DMS153 (cell line): Measurements from ENCODE around the gene GSTA1.
"Not testable (repeated sequence)": the region's sequence is repeated elsewhere in the genome, so short reads cannot be mapped to it uniquely, and the experiment has no call there.

Experiments used
- DNase-seq: peaks from one replicate; lab custom pipeline; 2025; lab: John Stamatoyannopoulos, UW

The GSTA1 gene

DNA sequence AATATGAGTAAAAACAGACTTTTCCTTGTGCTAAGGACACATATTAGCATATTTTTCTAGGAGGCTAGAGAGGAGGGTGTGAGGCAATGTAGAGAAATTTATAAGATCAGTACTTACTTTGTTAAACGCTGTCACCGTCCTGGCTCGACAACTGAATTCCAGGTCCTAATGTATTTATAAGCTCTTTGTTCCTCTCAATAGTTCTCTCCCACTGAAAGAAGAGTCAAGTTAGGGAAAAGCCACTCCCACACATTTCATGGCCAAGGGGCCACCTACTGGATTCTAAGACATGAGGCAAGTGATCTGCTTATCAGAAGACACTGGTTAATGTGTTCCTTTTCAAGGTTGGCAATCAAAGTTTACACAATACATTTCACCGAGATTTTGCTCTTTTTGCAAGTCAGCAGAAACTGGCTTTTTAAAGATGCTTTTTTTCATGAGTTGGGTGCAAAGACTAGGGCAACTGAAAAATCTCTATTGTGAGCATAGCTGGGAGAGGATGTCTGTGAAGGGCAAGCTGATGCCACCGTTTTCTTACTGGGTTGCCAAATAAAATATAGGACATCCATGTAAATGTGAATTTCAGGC lies at the start of gene GSTA1:
GSTA1 (minus strand) TSS at position 149 of the 588 bp plus-strand sequence. CDS start 4,549 bp downstream, outside the sequence.
- not testable (repeated sequence) for DNase-seq

DNA sequence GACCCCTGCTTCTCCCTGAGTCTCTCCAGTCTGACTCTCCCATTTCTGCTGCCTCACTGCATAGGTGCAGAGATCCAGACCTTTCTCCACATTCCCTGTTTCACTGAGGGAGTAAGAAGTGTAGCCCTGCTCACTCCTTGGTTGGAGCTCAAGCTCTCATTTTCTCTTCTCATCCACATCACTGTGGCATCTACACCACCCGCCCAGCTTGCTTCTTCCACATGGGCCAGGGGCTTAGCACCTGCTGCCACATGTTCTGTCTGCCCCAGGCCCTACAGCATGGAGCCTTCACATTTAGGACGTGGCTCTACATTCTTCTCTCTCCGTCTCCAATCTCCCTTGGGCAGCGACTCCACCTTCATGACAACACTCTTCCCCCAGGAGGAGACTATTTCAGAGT lies 45.5 kb upstream of the GSTA1 start:
- no peak for DNase-seq

DNA sequence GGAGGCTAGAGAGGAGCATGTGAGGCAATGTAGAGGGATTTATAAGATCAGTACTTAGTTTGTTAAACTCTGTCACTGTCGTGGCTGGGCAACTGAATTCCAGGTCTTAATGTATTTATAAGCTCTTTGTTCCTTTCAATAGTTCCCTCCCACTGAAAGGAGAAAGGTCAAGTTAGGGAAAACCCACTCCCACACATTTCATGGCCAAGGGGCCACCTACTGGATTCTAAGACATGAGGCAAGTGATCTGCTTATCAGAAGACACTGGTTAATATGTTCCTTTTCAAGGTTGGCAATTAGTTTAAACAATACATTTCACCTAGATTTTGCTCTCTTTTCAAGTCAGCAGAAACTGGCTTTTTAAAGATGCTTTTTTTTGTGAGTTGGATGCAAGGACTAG lies 42.4 kb upstream of the GSTA1 start:
- DNase-seq, result no peak

DNA sequence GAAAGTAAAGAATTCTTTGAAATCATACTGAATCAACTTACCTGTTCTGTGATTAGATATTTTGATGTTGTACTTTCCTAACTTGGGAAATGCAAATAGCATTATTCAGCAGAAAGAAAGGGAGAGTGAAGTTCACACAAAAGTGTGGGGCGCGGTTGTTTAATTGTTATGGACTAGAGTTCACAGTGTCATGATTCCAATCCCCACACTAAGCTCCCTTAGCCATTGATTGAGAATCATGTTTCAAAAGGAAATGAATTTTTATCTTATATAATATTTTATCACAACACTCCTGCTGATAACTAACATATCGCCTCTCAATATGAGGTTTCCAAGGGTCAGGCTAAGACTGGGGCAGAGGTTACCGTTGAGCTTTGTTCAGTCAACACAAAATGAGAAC lies 40.0 kb upstream of the GSTA1 start:
- DNase-seq, result no peak

DNA sequence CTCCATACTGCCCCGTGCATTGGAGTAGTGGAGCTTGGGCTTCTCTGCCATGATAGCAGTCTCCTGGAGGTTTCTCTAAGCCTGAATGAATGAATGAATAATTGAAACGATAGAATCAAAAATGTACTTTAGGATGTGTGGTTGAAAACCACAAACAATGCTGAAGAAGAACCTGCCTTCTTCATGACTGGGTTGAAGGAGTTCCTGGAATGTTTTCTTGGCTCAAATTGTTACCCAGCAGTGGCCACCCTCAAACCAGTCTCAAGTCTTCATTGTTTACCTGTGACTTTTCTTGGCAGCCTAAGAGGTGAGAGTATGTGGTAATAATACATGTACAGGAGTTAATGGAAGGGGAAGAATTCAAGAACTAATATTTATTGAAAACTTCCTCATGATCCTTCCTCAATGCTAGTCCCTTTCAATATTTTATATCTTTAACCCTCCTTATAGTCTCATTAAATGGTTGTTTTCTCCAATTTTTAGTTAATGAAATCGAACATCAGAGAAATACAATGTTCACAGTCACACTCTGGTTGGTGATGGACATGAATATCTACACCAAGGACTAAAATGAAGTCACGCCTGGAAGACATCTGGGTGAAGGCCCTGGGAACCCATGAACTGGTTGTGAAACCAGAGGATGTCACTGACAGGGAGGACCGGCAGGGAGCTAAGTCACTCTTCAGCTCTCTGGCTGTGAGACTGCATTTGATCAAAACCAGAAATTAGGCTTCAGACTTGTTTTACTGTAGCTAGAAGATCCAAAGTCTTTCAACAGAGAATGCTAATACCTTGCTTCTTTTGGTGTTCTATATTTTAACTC lies 37.4 kb upstream of the GSTA1 start, which contains the start of gene GSTA5:
GSTA5 (minus strand) TSS at position 51 of the 823 bp plus-strand sequence.
- DNase-seq, result no peak

DNA sequence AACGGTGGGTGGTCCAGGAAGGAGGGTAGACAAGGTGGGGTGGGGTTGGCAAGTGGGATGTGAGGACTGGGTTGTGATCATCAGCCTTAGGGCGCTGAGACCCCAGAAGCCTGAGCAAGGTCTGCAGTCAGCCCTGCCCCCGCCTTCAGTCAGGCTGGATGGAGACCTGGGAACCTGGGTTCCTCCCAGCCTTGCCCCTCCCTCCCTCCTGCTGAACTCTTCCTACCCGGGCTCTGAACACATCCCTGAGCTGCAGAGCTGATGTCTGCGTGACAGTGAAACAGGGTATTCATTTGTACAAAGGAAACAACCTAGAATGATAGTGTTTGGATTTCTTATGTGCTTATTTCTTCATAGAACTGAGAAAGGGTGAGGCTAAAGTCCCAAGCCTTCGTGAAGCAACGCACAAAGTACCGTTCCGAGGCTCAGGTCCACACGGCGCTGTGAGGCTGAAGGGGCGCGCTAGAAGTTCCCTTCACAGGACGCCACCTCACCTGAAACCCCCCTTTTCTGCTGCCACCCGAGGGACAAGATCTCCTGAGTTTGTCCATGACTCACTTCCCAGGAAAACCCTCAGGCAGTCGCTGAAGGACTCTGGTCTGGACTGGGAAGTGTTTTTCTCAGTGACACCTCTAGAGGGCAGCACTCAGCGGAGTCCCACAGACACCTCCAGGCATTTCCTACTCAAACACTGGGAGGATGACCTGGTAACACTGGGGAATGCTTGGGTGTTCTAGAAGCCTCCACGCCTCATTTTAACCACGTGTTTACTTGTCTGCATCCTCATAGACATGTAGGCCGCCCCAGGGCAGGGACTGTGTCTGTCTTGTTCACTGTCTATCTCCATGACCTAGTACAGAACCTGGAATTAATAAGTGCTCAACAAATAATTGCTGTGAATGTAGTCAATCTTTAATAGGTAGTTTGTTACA lies 35.8 kb upstream of the GSTA1 start:
- DNase-seq, result peak; percentile 38

DNA sequence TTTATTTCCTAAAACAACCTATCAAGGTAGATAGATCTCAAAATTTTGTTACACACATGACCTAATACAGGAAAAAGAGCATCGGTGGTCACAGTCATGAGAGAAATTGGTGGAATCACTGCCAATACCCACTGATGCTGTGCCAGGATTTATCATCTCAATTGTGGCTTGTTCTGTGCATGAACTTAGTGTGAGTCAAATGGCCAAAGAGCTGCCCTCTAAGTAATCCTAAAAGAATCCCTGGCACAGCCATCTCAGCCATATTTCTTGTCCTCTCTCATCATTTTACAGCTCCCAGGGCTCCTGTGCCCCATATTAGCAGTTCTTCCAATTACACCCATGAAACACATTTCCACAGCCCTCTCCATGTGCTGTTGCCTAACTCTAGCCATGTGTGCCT lies 30.9 kb upstream of the GSTA1 start:
- no peak for DNase-seq

DNA sequence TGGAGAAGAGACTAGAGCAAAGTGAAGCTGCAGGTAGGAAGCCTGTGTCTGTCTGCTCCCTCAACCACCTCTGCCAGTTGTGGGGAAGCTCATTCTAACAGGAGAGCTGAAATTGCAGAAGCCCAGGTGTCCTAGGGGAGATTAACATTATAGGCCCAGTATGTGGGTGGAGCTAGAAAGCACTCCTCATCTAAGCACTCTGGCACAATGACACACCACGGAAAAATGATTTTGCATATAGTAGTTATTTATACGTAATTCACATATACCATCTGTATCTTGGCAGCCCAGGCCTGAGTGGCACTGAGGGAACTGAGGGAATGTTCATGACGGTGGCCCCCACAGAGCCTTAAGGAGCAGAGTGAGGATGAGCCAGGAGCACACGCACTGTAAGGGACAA lies 27.3 kb upstream of the GSTA1 start:
- not testable (repeated sequence) for DNase-seq

DNA sequence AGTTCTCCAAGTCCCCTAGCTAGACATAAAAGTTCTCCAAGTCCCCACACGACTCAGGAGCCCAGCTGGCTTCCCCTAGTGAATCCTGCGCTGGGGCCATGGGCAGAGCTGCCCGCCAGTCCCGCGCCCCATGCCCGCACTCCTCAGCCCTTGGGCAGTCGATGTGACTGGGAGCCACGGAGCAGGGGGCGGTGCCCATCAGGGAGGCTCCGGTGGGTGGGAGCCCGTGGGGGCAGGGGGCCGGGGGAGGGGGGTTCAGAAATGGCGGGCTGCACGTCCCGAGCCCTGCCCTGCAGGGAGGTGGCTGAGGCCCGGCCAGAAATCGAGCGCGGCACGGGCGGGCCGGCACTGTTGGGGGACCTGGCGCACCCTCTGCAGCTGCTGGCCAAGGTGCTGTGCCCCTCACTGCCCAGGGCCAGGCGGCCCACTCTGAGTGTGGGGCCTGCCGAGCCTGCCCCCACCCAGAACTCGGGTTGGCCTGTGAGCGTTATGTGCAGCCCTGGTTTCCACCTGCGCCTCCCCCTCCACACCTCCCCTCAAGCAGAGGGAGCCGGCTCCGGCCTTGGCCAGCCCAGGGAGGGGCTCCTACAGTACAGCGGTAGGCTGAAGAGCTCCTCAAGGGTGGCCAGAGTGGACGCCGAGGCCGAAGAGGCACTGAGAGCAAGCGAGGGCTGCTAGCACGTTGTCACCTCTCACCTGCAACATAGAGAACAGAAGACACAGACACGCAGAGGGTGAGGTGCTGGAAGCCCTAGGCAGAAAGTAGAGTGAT lies 25.6 kb upstream of the GSTA1 start:
- no peak for DNase-seq

DNA sequence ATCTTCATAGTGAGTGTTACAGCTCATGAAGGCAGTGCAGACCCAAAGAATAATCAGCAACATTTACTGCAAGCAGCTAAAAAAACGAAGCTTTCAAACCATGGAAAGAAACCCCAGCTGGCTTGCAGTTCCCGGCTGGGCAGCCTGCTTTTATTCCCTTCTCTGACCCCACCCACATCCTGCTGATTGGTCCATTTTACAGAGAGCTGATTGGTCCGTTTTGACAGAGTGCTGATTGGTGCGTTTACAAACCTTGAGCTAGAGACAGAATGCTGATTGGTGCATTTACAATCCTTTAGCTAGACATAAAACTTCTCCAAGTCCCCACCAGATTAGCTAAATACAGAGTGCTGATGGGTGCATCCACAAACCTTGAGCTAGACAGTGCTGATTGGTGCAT lies 25.0 kb upstream of the GSTA1 start:
- not testable (repeated sequence) for DNase-seq

DNA sequence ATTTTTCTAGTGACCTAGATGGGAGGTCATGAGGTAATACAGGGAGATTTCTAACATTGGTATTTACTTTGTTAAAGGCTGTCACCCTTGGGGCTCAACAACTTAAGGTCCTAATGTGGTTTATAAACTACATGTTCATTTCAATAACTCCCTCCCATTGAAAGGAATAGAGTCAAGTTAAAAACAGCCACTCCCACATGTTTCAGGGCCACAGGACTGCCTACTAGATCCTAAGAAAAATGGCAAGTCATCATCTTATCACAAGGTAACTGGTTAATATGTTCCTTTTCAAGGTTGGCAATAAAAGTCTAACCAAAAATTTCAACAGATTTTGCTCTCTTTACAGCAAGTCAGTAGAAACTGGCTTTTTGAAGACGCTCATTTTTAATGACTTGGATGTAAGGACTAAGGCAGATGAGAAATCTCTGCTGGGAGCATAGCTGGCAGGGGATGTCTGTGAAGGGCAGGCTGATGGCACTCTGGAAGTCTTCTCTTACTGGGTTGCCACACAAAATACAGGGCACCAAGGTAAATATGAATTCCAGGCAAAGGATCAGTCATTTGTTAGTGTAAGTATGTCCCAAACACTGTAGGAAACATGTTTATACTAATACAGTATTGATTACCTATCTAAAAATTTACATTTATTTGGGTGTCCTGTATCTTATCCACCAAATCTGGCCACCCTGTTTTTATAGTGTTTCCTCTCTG lies 23.6 kb upstream of the GSTA1 start:
- not testable (repeated sequence) for DNase-seq

DNA sequence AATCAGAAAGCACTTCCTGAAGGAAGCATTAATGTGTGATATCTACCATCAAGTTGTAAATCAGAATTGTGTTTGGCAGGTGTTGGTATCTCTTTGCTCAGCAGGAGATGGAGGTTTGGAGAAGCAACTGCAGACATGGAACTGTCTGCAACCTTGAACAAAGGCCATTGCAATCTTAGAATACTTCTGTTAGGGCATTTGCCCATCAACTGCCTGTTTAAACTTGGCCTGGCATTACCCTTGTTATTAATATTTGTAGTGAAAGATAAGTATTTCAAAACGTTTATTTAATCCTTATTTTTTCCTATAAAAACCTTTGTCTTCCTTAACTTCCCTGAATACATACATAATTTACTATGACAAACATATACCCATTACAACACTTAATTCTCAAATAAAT lies 22.9 kb upstream of the GSTA1 start:
- DNase-seq, result no peak

DNA sequence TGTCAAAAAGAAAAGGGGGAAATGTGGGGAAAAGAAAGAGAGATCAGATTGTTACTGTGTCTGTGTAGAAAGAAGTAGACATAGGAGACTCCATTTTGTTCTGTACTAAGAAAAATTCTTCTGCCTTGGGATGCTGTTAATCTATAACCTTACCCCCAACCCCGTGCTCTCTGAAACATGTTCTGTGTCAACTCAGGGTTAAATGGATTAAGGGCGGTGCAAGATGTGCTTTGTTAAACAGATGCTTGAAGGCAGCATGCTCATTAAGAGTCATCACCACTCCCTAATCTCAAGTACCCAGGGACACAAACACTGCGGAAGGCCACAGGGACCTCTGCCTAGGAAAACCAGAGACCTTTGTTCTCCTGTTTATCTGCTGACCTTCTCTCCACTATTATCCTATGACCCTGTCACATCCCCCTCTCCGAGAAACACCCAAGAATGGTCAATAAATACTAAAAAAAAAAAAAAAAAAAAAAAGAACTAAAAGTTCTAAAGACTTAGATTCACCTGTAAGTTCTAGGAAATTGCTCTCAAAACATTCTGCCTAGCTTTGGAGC lies 22.4 kb upstream of the GSTA1 start:
- not testable (repeated sequence) for DNase-seq

DNA sequence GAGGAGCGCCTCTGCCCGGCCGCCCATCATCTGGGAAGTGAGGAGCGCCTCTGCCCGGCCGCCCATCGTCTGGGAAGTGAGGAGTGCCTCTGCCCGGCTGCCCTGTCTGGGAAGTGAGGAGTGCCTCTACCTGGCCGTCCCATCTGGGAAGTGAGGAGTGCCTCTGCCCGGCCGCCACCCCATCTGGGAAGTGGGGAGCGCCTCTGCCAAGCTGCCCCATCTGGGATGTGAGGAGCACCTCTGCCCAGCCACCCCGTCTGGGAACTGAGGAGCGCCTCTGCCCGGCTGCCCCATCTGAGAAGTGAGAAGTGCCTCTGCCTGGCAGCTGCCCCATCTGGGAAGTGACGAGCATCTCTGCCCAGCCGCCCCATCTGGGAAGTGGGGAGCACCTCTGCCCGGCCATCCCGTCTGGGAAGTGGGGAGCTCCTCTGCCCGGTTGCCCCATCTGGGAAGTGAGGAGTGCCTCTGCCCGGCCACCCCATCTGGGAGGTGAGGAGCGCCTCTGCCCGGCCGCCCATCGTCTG lies 21.7 kb upstream of the GSTA1 start:
- DNase-seq, result not testable (repeated sequence)

DNA sequence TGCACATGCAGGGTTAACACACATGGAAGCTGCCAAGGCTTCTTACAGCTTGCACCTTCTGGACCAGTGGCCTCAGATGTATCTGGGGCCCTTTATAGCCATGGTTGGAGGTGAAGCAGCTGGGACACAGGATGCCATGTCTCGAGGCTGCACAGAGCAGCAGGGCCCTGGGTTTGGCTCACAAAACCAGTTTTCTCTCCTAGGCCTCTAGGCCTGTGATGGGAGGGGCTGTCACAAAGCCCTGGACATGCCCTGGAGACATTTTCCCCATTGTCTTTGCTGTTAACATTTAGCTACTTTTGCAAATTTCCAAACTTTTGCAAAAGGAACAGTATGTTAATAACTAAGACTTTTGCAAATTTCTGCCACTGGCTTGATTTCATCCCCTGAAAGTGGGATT lies 18.2 kb upstream of the GSTA1 start:
- DNase-seq, result no peak

DNA sequence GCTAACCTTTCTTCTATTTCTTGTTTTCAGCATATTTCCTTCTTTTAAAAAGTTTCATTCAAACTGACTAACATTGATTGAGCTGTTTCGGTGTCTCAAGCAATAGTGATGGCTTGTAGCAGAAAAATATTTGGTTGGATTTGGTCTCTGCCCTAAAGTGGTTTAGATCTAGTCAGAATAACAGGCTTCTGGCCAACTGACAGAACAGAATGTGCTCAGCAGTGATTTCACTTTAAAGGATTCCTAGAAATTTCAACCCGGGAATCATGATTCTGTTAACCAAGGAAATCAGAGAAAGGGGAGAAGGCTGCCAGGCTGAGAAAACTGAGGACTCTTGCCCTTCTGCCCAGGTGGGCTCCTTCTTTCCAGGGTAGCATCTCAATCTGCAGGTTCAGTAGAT lies 16.6 kb upstream of the GSTA1 start:
- DNase-seq, result no peak

DNA sequence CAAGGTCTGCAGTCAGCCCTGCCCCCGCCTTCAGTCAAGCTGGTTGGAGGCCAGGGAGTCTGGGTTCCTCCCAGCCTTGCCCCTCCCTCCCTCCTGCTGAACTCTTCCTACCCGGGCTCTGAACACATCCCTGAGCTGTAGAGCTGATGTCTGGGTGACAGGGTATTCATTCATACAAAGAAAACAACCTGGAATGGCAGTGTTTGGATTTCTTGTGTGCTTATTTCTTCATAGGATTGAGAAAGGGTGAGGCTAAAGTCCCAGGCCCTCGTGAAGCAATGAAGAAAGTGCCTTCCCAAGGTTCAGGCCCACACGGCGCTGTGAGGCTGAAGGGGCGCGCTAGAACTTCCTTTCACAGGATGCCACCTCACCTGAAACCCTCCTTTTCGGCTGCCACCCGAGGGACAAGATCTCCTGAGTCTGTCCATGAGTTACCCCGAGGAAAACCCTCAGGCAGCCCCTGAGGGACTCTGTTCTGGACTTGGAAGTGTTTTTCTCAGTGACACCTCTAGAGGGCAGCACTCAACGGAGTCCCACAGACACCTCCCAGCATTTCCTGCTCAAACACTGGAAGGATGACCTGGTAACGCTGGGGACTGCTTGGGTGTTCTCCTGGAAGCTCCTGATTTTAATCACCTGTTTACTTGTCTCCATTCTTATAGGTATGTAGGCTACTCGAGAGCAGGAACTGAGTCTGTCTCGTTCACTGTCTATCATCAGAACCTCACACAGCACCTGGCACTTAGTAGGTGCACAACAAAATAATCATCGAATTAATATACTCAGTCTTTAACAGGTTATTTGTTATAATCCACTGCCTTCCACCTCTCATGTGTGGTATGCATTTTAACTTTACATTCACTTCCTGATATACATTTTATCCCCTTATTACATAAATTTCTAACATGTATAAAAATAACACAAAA lies 11.8 kb upstream of the GSTA1 start:
- DNase-seq, result no peak

DNA sequence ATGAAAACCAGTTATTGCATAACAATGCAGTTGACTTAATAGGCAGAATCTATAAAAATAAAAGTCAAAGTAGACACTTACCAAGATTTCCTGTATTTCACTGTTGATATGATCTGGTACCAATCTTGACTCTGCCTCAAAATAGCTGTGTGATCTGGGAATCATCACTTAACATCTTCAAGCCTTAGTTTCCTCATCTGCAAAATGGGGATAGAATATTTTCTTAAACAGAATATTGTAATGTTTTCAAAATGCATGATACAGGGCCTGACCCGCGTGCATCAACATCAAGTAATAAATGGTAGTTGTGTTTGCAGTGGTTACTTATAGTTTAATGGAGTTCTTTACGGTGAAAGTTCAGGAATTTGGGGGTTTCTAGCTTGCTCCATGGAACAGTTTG lies 10.9 kb upstream of the GSTA1 start:
- DNase-seq, result not testable (repeated sequence)

DNA sequence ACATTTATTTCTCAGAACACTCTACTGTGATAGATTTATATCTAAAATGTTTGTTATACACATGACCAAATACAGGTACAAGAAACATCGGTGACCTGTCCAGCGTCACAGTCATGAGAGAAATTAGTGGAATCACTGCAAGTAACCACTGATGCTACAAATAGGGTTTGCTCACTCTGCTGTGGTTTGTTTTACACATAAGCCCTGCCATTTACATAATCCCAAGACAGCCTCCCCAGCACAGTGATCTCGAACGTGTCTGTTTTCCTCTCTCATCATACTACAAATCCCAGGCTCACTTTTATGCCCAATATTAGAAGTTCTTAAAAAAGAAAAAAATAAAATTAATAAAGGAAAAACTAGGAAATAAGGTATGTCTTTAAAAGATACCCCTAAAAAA lies 6.2 kb upstream of the GSTA1 start:
- DNase-seq, result not testable (repeated sequence)
